Loucy (cell line): Measurements from ENCODE around the gene SPEM1.

ENCODE experiments used
- EZH2phosphoT487 ChIP-seq: fragments of 200-600 bp; IDR thresholded peaks from 2 replicates; pipeline ENCODE4 v1.6.1; 2018; ENCODE audit warnings: antibody characterized with exemption, mild to moderate bottlenecking, moderate library complexity, borderline replicate concordance
- TF ChIP-seq, protein P1 (sequence below): fragments of 200-600 bp; sonication (generic); conservative IDR thresholded peaks from 2 replicates; pipeline ENCODE4 v1.5.1; 2014; ENCODE audit warnings: mild to moderate bottlenecking, antibody characterized with exemption, low read length

DNA sequence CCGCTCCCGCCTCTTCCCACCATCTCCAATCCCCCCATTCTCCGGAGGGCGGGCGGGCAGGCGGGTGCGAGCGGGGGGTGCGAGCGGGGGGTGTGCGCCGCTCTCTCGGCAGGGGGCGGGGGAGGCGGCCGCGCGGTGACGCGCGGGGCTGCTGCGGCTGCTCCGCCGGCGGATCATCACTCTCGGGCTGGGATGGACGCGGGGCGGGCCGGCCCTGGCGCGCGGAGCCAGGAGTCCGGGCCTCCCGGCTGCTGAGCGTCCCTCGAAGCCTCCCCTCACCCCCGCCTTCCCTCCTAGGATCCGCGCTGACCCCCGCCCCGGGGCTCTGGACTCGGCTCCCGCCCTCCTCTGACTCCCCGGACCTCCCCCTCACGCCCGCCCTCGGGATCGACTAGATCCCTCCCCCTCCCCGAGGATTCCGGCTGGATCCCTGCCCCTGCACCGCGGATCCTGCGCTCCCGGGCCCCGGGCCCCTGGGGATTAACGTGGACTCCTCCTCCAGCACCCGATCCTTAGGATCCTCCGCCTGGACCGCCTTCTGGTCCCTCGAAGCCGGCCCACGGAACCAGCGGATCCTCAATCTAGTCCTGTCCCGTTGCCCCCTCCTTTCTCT is 15.3 kb upstream of the SPEM1 start:
- no peak for TF ChIP-seq EZH2phosphoT487
- TF ChIP-seq, protein P1, sequence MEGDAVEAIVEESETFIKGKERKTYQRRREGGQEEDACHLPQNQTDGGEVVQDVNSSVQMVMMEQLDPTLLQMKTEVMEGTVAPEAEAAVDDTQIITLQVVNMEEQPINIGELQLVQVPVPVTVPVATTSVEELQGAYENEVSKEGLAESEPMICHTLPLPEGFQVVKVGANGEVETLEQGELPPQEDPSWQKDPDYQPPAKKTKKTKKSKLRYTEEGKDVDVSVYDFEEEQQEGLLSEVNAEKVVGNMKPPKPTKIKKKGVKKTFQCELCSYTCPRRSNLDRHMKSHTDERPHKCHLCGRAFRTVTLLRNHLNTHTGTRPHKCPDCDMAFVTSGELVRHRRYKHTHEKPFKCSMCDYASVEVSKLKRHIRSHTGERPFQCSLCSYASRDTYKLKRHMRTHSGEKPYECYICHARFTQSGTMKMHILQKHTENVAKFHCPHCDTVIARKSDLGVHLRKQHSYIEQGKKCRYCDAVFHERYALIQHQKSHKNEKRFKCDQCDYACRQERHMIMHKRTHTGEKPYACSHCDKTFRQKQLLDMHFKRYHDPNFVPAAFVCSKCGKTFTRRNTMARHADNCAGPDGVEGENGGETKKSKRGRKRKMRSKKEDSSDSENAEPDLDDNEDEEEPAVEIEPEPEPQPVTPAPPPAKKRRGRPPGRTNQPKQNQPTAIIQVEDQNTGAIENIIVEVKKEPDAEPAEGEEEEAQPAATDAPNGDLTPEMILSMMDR: no peak
